NCI-H128 (cell line): ENCODE results near the gene LIN54.

Experiments used
- DNase-seq: peaks from one replicate; lab custom pipeline; 2025; ENCODE audit not compliant: unreplicated experiment; lab: John Stamatoyannopoulos, UW

The LIN54 gene

DNA sequence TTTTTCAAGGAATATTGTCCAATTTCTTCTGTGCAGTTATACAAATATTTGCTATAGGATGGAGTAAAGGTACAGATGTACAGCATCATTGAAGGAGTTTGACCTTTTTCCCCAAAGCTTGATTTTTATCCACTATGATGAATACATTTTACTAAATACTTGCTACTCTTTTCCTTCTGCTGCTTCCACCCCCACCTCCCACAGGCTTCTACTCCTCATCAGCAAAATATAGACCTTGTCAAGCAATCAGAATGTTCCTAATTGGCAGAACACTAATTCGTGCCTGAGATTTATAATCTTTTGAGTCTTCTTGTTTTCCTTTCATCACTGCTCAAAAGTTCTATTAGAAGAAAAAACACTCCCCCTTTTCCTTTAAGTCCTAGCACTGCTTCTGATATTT lies 113.9 kb downstream of the LIN54 start:
- DNase-seq, result no peak

GRCh38 chr4:82893942-82894341 lies 116.7 kb downstream of the LIN54 start:
- no peak for DNase-seq

DNA sequence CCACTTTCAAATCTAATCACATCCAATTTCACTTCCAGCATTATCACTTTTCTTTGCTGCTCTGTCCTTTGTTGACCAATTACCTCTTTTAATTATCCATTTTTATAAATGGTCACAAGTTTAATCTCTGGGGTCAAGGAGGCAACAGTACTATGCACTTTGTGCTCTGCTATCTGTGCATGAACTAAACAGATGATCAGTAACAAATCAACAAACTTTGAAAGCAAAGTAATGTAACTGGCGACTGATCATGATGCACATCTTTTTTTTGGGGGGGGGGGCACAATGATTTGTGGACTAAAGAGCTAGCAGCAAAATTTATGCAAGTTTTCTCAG lies 118.2 kb downstream of the LIN54 start:
- no peak for DNase-seq

DNA sequence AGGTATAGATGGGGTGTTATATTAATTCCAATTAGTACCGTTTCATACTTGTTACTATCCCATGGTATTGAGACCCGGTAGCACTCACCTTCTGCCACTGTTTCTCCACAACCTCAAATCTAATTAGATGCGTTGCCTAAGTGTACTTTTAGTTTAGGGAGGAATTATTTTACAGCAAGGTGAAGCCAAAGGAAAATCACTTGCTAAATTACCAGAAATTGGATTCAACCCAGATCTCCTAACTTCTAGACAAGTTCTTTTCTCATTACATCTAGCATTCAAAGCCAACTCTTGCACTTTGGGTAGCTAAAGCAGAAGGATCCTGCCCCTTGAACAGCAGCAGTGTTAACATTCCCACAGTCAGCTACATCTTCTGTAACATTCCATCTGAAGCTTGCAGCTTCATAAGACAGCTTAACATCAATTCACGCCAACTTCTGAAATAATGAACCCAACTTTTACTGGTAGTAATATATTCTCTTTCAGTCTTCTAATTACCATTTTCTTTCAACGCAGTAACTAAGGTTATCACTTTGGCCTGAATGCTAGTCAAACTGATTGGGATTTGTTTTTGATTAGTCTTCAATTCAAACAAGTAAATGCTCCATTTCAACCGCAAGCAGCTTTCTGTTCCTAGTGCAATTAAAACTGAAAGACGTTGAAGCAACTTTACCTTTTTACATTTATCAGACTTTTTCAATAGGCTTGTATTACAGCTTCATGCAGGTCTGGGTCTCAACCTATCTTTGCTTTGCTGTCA lies 118.7 kb downstream of the LIN54 start:
- DNase-seq, result no peak

- peak; percentile 79 for DNase-seq
These were observed 119.5 kb downstream of the LIN54 start, which contains the start of gene SEC31A for GRCh38 chr4:82890901-82891706. Gene SEC31A (minus strand): TSS chr4:82891153. CDS start chr4:82881936, 9,217 bp downstream.

- DNase-seq, result no peak
These were observed 120.1 kb downstream of the LIN54 start for GRCh38 chr4:82890528-82890900.

- no peak for DNase-seq
These were observed 121.3 kb downstream of the LIN54 start for GRCh38 chr4:82889287-82889686.

- no peak for DNase-seq
These were observed 124.3 kb downstream of the LIN54 start for GRCh38 chr4:82886147-82886942.

- DNase-seq, result no peak
These were observed 125.2 kb downstream of the LIN54 start for GRCh38 chr4:82885410-82885809.
